ENCODE data around the gene CALCOCO1. TPM values are rescaled to one million over a fixed set of nuclear protein-coding genes. Genes with fewer than 3 reads are reported as not detected.

Gene CALCOCO1
- total and polyA plus RNA-seq, 2 of the 13 experiments (the other 11 are each of a cell fraction or from before 2014, with no cell fraction given) = 7.7 to 47.7 TPM

- H4K20me1 ChIP-seq (ENCODE audit: insufficient read depth, low read length) = no peaks in the 10 kb centered on the region
- ATAC-seq (no peak), DNase-seq (ENCODE audit: low spot score) (no peak), FAIRE-seq (no peak)
- in situ Hi-C loops (cut with HindIII; ENCODE audit: extremely low pct_ligation_motif_present, low pct_unique_long_range_greater_than_20kb) = loop anchor here (5.0 kb wide), 2 partner anchors 49 to 134 kb away; partner anchors contain the start of gene ATF7
- intact Hi-C loops (cut with micrococcal nuclease; ENCODE audit: unreplicated experiment) = loop anchor here (1.0 to 5.0 kb wide), 3 partner anchors 34 to 133 kb away; partner anchors contain the start of gene ATF7
- 94% methylated on average over 15 of the region's 15 CpGs for WGBS (ENCODE audit: low lambda C conversion rate)
- TF ChIP-seq PITX1 (CRISPR knock-in tag; IDR thresholded peaks at IDR 0.05) (no peak), ZNF607 (CRISPR knock-in tag; IDR thresholded peaks at IDR 0.05; ENCODE audit: borderline replicate concordance) (no peak), ZNF782 (CRISPR knock-in tag; IDR thresholded peaks at IDR 0.05; ENCODE audit: borderline replicate concordance) (no peak), JARID2 (CRISPR knock-in tag; IDR thresholded peaks at IDR 0.05; ENCODE audit: insufficient replicate concordance) (no peak), ZBTB39 (CRISPR knock-in tag; IDR thresholded peaks at IDR 0.05) (no peak), ZNF281 (CRISPR knock-in tag; IDR thresholded peaks at IDR 0.05; ENCODE audit: borderline replicate concordance) (no peak), TEAD2 (CRISPR knock-in tag; IDR thresholded peaks at IDR 0.05) (no peak), PTBP1 (IDR thresholded peaks at IDR 0.05; ENCODE audit: low read depth, low read length, poor library complexity, severe bottlenecking) (no peak), ZNF768 (CRISPR knock-in tag; IDR thresholded peaks at IDR 0.05) (no peak), ZNF746 (CRISPR knock-in tag; IDR thresholded peaks at IDR 0.05) (no peak), ZIK1 (CRISPR knock-in tag; IDR thresholded peaks at IDR 0.05; ENCODE audit: borderline replicate concordance, low read depth) (no peak), SP1 (IDR thresholded peaks at IDR 0.05) (no peak), SP1 (CRISPR knock-in tag; IDR thresholded peaks at IDR 0.05) (no peak)
- TF ChIP-seq, protein P1, sequence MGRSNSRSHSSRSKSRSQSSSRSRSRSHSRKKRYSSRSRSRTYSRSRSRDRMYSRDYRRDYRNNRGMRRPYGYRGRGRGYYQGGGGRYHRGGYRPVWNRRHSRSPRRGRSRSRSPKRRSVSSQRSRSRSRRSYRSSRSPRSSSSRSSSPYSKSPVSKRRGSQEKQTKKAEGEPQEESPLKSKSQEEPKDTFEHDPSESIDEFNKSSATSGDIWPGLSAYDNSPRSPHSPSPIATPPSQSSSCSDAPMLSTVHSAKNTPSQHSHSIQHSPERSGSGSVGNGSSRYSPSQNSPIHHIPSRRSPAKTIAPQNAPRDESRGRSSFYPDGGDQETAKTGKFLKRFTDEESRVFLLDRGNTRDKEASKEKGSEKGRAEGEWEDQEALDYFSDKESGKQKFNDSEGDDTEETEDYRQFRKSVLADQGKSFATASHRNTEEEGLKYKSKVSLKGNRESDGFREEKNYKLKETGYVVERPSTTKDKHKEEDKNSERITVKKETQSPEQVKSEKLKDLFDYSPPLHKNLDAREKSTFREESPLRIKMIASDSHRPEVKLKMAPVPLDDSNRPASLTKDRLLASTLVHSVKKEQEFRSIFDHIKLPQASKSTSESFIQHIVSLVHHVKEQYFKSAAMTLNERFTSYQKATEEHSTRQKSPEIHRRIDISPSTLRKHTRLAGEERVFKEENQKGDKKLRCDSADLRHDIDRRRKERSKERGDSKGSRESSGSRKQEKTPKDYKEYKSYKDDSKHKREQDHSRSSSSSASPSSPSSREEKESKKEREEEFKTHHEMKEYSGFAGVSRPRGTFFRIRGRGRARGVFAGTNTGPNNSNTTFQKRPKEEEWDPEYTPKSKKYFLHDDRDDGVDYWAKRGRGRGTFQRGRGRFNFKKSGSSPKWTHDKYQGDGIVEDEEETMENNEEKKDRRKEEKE (IDR thresholded peaks at IDR 0.05) = no peak
- TF ChIP-seq, protein P2, sequence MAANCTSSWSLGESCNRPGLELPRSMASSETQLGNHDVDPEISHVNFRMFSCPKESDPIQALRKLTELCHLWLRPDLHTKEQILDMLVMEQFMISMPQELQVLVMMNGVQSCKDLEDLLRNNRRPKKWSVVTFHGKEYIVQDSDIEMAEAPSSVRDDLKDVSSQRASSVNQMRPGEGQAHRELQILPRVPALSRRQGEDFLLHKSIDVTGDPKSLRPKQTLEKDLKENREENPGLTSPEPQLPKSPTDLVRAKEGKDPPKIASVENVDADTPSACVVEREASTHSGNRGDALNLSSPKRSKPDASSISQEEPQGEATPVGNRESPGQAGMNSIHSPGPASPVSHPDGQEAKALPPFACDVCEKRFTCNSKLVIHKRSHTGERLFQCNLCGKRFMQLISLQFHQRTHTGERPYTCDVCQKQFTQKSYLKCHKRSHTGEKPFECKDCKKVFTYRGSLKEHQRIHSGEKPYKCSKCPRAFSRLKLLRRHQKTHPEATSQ (CRISPR knock-in tag; IDR thresholded peaks at IDR 0.05; ENCODE audit: borderline replicate concordance) = no peak
- H3K79me2 ChIP-seq (ENCODE audit: insufficient read depth, low read length) = peaks cover 19% of the 10 kb centered on the region
- peaks cover 0 to 12% of the 10 kb centered on the region in 2 experiments; a peak in 1 of 5 replicates for H3K27me3 ChIP-seq (ENCODE audit: control insufficient read depth in 1 of 2, insufficient read depth in 2 of 2, low read length in 2 of 2)
- no TSS peak for BruUV-seq (replicated peaks)
- peaks cover 0 to 8% of the 10 kb centered on the region in 2 experiments; a peak in 4 of 5 replicates for H3K36me3 ChIP-seq (replicated peaks in 1 of 2; ENCODE audit: control insufficient read depth in 1 of 2, insufficient read depth in 2 of 2, low read length in 2 of 2)
- ChIA-PET CTCF (ENCODE audit: low intra/inter-chr PET ratio, low total read pairs) (interaction anchor here (0.8 to 3.0 kb wide), 3 partner anchors 18 to 139 kb away, joined by 3 to 76 read pairs (median 5); no protein-coding TSS in a partner anchor), POLR2A (interaction anchor here (1.4 to 4.0 kb wide), 12 partner anchors 9 to 168 kb away, joined by 3 to 65 read pairs (median 7); partner anchors contain the start of genes ATF7 and CALCOCO1)
- no peaks in the 10 kb centered on the region for H3K9me3 ChIP-seq (ENCODE audit: low read length)
- no peak overlapping the region for H3K9ac ChIP-seq (ENCODE audit: insufficient read depth, low read depth, low read length)
- 0 out of 6 replicates have a peak overlapping the region, but pooled peaks of 1 of the 3 experiments have one; percentile 14 for H3K4me3 ChIP-seq (replicated peaks in 1 of 3; ENCODE audit: insufficient read depth in 1 of 3, low read depth in 2 of 3, low read length in 3 of 3)
- peak overlapping the region; percentile 53 for H3K4me2 ChIP-seq (ENCODE audit: low read depth, low read length)
- H3K27ac ChIP-seq (ENCODE audit: extremely low read length, insufficient read depth, low read length) = no peak overlapping the region
- peaks cover 25% of the 10 kb centered on the region for H3K4me1 ChIP-seq (ENCODE audit: insufficient read depth, low read length)
- H2AFZ ChIP-seq (ENCODE audit: low read length) = peak overlapping the region; percentile 52
These were observed 50.6 kb downstream of the CALCOCO1 start for GRCh38 chr12:53676656-53677015.

All from HepG2 (cell line).